Measurements from ENCODE around the gene ATP8A1. TPM values are rescaled to one million over a fixed set of nuclear protein-coding genes. Genes with fewer than 3 reads are reported as not detected.

ATP8A1 gene
- polyA plus RNA-seq, 12 donors = 5.7 to 18.2 (median 11.0) TPM; not detected in 1

- DNase-seq = no peak
Measured at GRCh38 chr4:42369489-42369888, 287.4 kb downstream of the ATP8A1 start.

GRCh38 chr4:42366959-42367358, 289.9 kb downstream of the ATP8A1 start:
- DNase-seq = no peak

GRCh38 chr4:42364266-42365053, 292.4 kb downstream of the ATP8A1 start:
- DNase-seq = no peak

- no peak for DNase-seq
Measured at GRCh38 chr4:42363614-42364013, 293.3 kb downstream of the ATP8A1 start.

GRCh38 chr4:42362591-42362990, 294.3 kb downstream of the ATP8A1 start:
- no peak for DNase-seq

- DNase-seq = no peak
Measured at GRCh38 chr4:42361456-42361855, 295.4 kb downstream of the ATP8A1 start.

GRCh38 chr4:42360256-42360669, 296.6 kb downstream of the ATP8A1 start:
- DNase-seq = no peak

- no peak for DNase-seq
Measured at GRCh38 chr4:42359711-42360110, 297.2 kb downstream of the ATP8A1 start.

Other genes starting within 250 kb of the ATP8A1 start
- not detected for gene GRXCR1, start 235.6 kb upstream of the ATP8A1 start, polyA plus RNA-seq (ENCODE audit: insufficient read length in 12 of 12)

Data from muscle of arm (tissue), 12 donors.